Peyer's patch (tissue), 4 donors: Measurements from ENCODE around the gene CTBP2. TPM values are rescaled to one million over a fixed set of nuclear protein-coding genes. Genes with fewer than 3 reads are reported as not detected.

Source experiments
- DNase-seq, 3 donors: peaks; one replicate each; pipeline ENCODE4 v3.0.0-alpha.2; 2017 to 2019
- H3K27ac ChIP-seq, 4 donors: fragments of 200-600 bp; sonication (generic); one replicate each; pipeline ENCODE4 v1.5.1; 2016 to 2019
- H3K27me3 ChIP-seq, 2 donors: fragments of 200-600 bp; sonication (generic); one replicate each; pipeline ENCODE4 v1.5.1; 2019
- H3K36me3 ChIP-seq, 3 donors: fragments of 200-600 bp; sonication (generic); one replicate each; pipeline ENCODE4 v1.5.1; 2016 to 2019
- H3K4me1 ChIP-seq, 4 donors: fragments of 200-600 bp; sonication (generic); one replicate each; pipeline ENCODE4 v1.5.1; 2016 to 2019
- H3K4me3 ChIP-seq, 4 donors: fragments of 200-600 bp; sonication (generic); 1 replicate in 3 of 4; 2 replicates in 1 of 4; pipeline ENCODE4 v1.5.1; 2016 to 2019; ENCODE audit warnings: mild to moderate bottlenecking in 1 of 4
- H3K9me3 ChIP-seq, 4 donors: fragments of 200-600 bp; sonication (generic); one replicate each; pipeline ENCODE4 v1.5.1; 2016 to 2019; ENCODE audit warnings: mild to moderate bottlenecking in 1 of 4
- POLR2A ChIP-seq, 2 donors: fragments of 450-650 bp; IDR thresholded peaks; one replicate each; pipeline ENCODE4 v1.5.1; 2017; ENCODE audit warnings: antibody characterized with exemption in 2 of 2, mild to moderate bottlenecking in 2 of 2, moderate library complexity in 2 of 2
- total RNA-seq, 4 donors: library from RNA; depleted of rRNA; stranded (reverse); fragments of >200 nt; gene quantifications; one replicate each; pipeline ENCODE4 v1.1.0, GENCODE V29; 2016
- TF ChIP-seq, protein P1 (sequence below), 6 experiments: fragments of 450-650 bp in 4 of 6; fragments of 200-600 bp in 2 of 6; sonication (generic) in 1 of 6; IDR thresholded peaks; one replicate each; pipeline ENCODE4 v1.5.1; 2017 to 2019; ENCODE audit warnings: antibody characterized with exemption in 6 of 6, mild to moderate bottlenecking in 3 of 6, moderate library complexity in 1 of 6

CTBP2 gene
- total RNA-seq, 4 donors from 2014 or later: 53.6 to 83.8 (median 64.7) TPM

DNA sequence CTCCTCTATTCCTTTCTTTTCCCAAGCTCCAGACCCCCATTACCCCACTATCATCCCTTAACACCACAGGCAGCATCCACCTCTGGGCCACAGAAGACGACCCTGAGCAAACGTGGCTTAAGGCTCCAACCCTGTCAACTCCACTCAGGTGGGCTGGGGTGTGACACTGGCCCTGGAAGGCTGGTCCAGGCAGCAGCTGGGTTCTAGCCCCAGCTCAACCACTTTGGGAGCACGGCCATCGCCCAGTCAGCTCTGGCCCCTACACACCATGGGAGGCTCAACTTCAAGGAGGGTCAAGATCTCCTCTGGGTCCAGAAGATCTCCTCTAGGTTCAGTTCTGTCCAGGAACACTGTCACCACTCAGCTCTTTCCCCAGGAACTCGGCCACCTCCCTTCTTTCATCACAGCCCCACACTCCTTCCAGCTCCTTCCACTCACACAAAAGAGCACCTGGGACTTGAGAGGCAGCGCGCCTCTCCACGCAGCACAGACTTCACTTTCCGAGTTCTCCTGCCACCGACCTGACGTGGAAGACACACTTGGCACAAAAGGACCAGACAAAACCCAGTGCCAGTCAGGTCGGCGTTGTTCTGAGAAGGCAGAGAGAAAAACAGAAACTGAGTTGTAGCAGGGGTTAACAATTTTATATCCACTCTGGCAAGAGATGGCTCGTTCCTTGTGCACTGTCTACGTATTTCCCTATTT lies 84.1 kb downstream of the CTBP2 start:
- no peak for DNase-seq
- no peak overlapping the region for H3K27ac ChIP-seq

DNA sequence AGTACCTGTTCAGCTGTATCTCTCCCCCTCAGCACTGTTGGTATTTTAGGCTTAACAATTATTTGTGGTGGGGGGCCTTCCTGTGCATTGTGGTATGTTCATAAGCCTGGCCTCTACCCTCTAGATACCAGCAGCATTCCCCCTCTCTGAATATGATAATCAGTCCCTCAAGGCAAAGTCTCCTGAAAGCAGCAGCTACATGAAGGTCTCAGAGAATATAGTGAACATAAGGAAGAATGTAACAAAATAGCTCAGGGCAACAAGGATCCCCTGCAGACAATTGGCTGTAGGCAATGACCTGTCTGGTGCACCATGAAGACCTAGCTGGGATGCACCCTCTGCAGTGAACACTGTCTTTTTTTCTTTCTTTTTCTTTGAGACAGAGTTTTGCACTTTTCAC lies 86.4 kb downstream of the CTBP2 start:
- H3K36me3 ChIP-seq: peaks cover 0 to 22% (median 0%) of the 10 kb centered on the region in 3 donors
- H3K9me3 ChIP-seq: no peaks in the 10 kb centered on the region
- no peak overlapping the region for H3K4me3 ChIP-seq
- TF ChIP-seq POLR2A (IDR thresholded peaks at IDR 0.05): no peak
- TF ChIP-seq, protein P1, sequence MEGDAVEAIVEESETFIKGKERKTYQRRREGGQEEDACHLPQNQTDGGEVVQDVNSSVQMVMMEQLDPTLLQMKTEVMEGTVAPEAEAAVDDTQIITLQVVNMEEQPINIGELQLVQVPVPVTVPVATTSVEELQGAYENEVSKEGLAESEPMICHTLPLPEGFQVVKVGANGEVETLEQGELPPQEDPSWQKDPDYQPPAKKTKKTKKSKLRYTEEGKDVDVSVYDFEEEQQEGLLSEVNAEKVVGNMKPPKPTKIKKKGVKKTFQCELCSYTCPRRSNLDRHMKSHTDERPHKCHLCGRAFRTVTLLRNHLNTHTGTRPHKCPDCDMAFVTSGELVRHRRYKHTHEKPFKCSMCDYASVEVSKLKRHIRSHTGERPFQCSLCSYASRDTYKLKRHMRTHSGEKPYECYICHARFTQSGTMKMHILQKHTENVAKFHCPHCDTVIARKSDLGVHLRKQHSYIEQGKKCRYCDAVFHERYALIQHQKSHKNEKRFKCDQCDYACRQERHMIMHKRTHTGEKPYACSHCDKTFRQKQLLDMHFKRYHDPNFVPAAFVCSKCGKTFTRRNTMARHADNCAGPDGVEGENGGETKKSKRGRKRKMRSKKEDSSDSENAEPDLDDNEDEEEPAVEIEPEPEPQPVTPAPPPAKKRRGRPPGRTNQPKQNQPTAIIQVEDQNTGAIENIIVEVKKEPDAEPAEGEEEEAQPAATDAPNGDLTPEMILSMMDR (IDR thresholded peaks at IDR 0.05): no peak
- DNase-seq: no peak
- no peaks in the 10 kb centered on the region for H3K4me1 ChIP-seq
- no peak overlapping the region for H3K27ac ChIP-seq
- H3K27me3 ChIP-seq: no peaks in the 10 kb centered on the region

More for the DNA sequence above, 84.1 kb downstream of the CTBP2 start:
- Histone ChIP-seq H3K4me1 (no peaks in the 10 kb centered on the region), H3K9me3 (no peaks in the 10 kb centered on the region), H3K27me3 (no peaks in the 10 kb centered on the region), H3K36me3 (peaks cover 0 to 22% (median 0%) of the 10 kb centered on the region in 3 donors), H3K4me3 (no peak overlapping the region)
- TF ChIP-seq POLR2A (IDR thresholded peaks at IDR 0.05): no peak

DNA sequence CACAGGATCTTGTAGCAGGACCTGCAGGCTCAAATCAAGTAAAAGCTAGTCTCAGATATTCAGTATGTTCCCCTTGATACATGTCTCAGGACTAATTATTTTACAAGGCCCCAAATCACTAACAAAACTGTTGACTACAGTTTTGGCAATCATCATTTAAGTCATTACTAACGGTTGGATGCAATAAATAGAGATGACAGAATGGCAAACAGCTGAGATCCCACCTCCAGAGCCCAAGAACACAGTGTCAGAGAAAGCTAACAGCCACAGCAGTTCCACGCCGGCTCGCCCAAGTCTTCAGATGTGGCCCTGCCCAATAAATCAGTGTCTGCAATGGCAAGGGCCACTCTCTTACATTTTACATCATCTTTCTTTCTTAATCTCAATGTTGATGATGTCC lies 87.6 kb downstream of the CTBP2 start:
- peaks cover 0 to 22% (median 0%) of the 10 kb centered on the region in 3 donors for H3K36me3 ChIP-seq
- H3K4me3 ChIP-seq: no peak overlapping the region
- TF ChIP-seq, protein P1 (IDR thresholded peaks at IDR 0.05): no peak
- TF ChIP-seq POLR2A (IDR thresholded peaks at IDR 0.05): no peak
- H3K27ac ChIP-seq: no peak overlapping the region
- no peak for DNase-seq
- H3K27me3 ChIP-seq: no peaks in the 10 kb centered on the region
- H3K9me3 ChIP-seq: no peaks in the 10 kb centered on the region
- H3K4me1 ChIP-seq: peaks cover 0 to 10% (median 0%) of the 10 kb centered on the region in 4 donors

DNA sequence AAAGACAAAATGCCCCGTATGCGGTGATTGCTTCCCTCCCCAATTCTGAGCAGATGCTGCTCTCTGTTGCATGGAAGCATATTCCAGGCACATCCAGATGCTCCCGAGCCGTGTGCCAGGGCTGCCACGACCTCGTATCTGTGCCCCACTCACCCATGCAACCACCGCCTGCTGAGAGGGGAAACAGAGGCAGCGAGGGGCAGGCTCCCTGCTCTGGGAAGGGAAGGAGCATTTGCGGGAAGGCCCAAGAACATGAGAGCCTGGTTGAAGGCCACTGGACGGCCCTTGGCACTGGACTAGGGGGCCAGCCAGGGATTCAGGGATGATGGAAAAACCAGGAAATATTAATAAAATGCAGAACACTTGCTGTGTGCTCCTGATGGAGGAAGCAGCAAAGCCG lies 89.4 kb downstream of the CTBP2 start:
- Histone ChIP-seq H3K4me1 (peaks cover 0 to 14% (median 0%) of the 10 kb centered on the region in 4 donors), H3K36me3 (peaks cover 0 to 22% (median 0%) of the 10 kb centered on the region in 3 donors), H3K9me3 (no peaks in the 10 kb centered on the region), H3K4me3 (no peak overlapping the region), H3K27ac (no peak overlapping the region), H3K27me3 (no peaks in the 10 kb centered on the region)
- DNase-seq: no peak
- TF ChIP-seq, protein P1 (IDR thresholded peaks at IDR 0.05): no peak
- TF ChIP-seq POLR2A (IDR thresholded peaks at IDR 0.05): no peak

DNA sequence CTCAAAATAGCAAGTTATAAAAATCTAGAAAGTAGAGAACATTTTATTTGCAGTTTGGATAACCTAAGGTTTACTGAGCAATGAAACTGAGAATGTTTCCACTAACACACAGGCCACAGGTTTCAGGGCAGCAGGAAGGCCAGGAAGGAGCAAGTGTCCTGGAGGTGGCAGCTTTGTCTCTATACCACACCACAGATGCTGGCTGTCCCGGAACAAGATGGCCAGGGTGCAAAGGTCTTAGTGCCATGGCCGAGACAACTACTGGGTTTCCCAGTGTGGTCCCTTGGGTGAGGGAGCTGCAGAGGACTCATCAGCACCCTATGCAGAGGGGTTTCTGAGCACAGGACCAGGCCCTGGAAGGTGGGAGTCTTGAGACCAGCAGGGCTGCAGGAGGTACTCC lies 92.0 kb downstream of the CTBP2 start:
- TF ChIP-seq, protein P1 (IDR thresholded peaks at IDR 0.05): peak in 3 of 6 experiments; percentile 26 to 51 (median 46)
- no peak for TF ChIP-seq POLR2A (IDR thresholded peaks at IDR 0.05)
- Histone ChIP-seq H3K4me3 (no peak overlapping the region), H3K27me3 (no peaks in the 10 kb centered on the region), H3K27ac (no peak overlapping the region), H3K36me3 (peaks cover 0 to 8% (median 0%) of the 10 kb centered on the region in 3 donors), H3K9me3 (no peaks in the 10 kb centered on the region), H3K4me1 (peaks cover 4 to 38% (median 5%) of the 10 kb centered on the region in 4 donors)
- DNase-seq: peak in 2 of 3 donors; percentile 69 to 72

DNA sequence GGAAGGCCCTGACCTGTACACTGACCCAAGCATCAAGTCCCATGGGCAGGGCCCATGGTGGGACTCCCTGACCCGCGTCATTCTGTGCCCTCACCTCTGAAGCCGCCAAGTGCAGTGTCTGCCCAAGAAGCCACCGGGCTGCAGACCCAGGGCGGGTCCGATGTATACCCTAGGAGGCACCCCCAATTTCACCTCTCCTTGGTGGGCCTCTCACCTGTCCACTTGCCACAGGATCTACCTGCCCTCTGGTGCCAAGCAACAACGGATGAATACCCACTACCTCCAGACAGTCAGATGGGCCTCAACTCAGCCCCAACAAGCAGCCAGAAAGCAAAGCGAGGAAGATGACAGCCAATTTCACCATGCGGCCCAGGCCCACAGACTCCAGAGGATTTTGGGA lies 92.6 kb downstream of the CTBP2 start:
- Histone ChIP-seq H3K36me3 (peaks cover 0 to 4% (median 0%) of the 10 kb centered on the region in 3 donors), H3K27ac (no peak overlapping the region), H3K27me3 (no peaks in the 10 kb centered on the region), H3K9me3 (no peaks in the 10 kb centered on the region), H3K4me3 (no peak overlapping the region), H3K4me1 (peaks cover 4 to 43% (median 7%) of the 10 kb centered on the region in 4 donors)
- DNase-seq: no peak
- no peak for TF ChIP-seq POLR2A (IDR thresholded peaks at IDR 0.05)
- TF ChIP-seq, protein P1 (IDR thresholded peaks at IDR 0.05): no peak
